Stimulated activated CD8-positive, alpha-beta memory T cell treated with anti-CD3 and anti-CD28 coated beads, Interleukin-4, amount 100 ng/mL, for 1 hour (primary cell): ENCODE measurements around the gene CEP41.
"Not testable (repeated sequence)": the region's sequence is repeated elsewhere in the genome, so short reads cannot be mapped to it uniquely, and the experiment has no call there.

Experiments used
- DNase-seq, 2 donors: peaks; one replicate each; pipeline ENCODE4 v3.0.0-alpha.2; 2020; ENCODE audit warnings: low read depth in 2 of 2, low spot score in 1 of 2

Gene CEP41

DNA sequence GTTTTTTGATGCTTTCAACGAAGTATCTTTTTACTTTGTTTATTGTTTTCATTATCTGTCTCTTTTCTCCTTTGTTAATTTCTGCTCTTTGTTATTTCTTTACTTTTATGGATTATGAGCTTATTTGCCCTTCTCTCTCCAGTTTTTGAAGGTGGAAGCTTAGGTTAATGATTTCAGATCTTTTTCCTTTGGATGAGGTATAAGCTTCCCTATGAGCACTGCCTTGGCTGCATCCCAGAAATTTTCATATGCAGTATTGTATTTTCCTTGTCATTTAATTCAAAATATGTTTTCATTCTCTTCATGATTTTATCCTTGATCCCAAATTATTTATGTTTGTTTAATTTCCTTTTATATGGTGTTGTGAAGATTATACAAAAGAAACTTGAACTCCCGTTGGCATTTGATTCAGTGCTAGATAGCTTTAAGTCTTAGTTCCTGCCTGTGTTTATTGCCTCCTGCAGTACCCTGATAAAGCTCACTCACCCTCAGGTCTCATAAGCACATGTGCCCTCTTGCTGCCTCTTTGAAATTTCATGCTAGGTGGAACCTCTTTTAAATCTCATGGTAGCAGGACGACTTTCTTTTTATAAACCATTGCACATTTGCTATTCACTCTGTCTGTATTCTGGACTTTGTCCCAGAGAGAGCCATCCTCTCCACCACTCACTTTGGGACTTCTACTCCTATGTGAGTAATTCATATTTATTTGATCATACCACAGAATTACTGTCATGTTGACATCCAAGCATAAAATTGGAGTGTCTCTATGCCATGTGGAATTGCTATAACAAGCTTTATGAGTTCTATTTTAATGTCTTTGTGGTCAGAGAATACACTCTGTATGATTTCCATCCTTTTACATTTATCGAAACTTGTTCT lies 23.0 kb upstream of the CEP41 start:
- DNase-seq: no peak

DNA sequence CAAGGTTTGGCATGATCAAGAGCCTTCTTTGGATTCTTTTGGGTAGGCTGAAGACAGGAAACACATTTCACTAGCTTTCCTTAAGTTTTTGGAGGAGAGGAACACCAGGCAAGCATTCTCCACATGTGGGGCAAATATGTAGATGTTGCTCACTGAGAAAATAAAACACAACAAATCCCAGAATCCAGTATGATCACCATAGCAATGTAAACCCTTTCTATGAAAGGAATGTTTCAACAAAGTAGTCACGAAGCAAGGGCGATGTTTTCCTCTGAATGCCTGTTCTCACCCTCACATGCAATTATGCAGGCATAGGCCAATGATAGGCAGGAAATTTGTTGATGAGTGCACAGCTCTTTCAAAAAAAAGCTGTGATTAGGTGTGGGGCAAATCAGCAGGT lies 20.5 kb upstream of the CEP41 start:
- DNase-seq: no peak

DNA sequence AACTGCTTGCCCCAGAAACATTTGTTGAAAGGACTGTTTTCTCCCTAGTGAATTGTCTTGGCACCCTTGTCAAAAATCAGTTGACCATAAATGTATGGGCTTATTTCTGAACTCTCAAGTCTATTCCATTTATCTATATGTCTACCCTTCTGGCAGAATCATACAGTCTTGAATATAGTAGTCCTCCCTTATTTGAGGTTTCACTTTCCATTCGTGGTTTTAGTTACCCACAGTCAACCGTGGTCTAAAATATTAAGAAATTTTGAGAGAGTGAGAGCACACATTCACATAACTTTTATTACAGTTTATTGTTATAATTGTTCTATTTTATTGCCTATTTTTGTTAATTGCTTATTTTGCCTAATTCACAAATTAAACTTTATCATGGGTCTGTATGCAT lies 17.4 kb upstream of the CEP41 start:
- DNase-seq: no peak

DNA sequence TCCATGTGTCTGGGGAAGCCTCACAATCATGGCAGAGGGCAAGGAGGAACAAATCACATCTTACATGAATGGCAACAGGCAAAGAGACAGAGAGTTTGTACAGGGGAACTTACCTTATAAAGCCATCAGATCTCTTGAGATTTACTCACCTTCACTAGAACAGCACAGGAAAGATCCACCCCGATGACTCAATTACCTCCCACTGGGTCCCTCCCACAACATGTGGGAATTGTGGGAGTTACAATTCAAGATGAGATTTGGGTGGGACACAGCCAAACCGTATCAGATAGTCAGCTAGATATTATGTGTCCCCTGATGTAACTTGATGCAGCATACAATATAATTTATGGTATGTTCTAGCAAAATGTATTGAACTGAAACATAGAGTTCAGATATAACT lies 14.1 kb upstream of the CEP41 start:
- DNase-seq: no peak

DNA sequence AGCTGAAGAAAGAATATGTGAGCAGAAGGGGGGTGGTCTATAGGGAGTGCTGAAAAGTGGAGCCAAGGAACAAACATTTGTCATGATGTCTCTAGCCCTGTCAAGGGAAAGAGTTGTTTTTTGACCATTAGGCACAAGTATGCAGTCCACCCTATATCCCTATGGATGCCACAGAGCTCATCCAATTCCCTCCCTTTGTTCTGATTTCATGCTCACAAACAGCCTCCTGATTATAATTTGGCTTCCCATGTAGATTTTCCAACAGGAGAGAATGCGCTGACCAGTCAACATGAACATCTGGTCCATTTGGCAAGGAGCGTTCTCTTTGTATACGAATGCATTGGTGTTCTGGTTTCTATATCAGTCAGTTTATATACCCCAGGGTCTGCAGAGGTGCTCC lies 12.1 kb upstream of the CEP41 start:
- DNase-seq: no peak

DNA sequence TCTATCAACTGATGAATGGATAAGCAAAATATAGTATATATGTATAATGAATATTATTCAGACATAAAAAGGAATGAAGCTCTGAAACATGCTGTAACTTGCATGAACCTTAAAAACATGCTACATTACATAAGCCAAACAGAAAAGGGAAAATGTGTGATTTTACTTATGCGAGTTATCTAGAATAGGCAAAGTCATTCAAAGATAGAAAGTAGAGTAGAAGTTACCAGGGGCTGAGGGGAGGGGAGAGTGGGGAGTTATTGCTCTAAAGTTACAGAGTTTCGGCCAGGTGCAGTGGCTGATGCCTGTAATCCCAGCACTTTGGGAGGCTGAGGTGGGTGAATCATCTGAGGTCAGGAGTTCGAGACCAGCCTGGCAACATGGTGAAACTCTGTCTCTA lies 10.5 kb upstream of the CEP41 start:
- DNase-seq: not testable (repeated sequence)

DNA sequence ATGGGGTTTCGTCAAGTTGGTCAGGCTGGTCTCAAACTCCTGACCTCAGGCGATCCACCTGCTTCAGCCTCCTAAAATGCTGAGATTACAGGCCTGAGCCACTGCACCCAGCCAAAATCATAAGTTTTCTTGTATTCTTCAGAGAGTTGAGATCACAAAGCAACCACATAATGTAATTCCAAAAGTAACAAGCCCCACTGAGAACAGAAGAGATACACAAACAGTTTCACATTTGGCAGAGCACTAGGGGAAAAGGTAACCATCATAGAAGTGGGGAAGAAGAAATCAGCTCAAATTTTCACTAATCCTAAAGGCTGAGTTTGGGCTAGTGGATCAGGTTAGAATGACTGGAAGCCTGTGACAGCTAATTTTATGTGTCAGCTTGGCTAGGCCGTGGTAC lies 5.4 kb upstream of the CEP41 start:
- DNase-seq: no peak

DNA sequence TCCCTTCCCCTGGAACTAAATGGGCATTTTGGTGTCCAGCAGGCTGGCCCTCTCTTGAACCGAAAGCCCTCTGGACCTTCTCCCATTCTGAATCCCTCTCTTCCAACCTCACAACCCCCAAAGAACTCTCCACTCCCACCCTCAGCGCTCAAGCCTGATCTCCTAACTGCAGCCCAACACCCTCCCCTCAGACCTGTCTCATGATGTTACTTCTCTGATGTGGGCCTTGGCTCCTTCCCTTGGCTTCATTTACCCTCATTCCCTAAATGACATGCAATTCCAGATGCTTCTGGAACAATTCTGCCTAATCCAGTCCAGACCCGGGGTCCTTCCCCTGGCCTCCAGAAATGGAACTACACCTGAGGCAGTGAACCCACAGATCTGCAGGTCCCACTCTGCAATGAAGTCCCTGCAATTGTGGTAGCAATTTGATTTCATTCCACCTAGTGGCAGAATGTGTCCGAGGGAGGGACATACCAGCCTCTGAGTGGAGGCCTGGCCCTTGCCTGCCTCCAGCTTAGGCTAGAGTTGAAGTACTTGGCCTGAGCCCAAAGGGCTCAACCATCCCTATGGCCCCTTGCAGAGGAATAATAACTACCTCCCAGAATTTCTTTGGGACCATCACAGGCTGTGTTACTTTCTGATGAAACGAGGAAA lies 4.1 kb upstream of the CEP41 start:
- no peak for DNase-seq

DNA sequence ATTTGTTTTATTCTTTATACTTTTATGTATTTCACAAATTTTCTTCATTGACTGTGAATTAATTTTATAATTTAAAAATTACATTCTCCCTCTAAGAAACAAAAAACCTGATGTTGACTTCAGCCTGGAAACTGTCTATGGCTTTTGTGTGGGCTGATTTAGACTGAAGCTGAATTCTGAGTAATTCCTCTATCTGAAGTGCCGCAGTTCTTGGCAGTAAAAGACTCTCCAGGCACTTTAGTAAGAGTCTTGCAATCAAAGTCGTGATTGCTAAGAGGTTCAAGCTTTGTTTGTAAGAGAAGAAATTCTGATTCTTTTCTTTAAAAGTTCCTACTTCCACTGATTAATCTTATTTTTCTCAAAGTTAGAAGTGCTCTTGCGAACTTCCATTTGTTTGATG lies 3.4 kb upstream of the CEP41 start:
- no peak for DNase-seq

DNA sequence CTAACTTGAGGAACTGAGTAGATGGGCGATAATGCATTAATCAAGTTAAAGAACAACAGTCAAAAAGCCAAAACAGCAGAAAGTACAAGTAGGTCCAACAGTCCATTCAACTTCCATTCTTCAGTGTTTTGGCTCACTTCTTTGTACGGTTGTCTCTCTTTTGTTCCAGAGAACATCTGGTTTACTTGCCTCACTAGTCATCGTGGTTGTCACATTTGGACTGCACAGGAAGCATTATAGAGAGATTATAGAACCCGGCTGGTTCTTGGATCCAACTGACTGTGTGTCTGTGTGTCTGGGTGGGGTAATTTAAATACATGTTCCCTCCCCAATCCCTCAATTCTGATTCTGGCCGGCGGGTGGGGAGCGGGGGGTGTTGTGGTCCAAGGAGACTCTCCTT lies 1.8 kb upstream of the CEP41 start:
- DNase-seq: no peak

DNA sequence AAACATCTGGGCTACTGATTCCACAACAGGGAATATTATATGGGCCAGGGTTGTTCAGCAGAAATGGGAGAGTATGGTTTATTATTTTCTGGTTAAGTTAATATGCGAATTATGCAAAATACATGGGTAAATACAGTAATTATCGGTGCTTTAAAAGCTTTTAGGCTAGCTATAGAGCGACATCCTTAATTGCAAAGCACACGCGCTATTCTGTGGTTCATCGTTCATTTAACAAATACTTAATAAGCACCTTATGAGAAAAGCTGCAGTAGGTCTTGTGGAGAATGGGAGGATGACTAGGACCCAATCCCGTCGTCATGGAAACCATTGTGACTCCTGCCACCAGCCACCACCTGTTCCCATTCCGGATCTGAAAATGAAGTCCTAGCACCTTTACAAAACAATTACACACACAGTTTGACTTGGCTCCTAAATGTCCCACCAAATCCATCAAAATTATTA lies 623 bp upstream of the CEP41 start:
- DNase-seq: no peak

DNA sequence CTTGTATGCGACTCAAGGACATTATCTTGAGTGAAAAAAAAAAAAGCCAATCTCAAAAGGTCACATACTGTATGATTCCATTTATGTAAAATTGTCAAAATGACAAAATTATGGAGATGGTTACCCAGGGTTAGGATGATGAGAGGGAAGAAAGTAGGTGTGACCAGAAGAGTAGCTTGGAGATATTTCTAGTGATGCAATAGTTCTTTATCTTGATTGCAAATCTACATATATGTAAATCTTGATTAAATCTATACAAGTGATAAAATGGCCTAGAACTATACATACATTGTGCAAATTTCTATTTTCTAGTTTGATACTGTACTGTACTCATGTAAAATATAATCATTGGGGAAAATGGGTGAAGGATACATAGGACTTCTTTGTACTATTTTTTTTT lies 4.6 kb downstream of the CEP41 start:
- no peak for DNase-seq

DNA sequence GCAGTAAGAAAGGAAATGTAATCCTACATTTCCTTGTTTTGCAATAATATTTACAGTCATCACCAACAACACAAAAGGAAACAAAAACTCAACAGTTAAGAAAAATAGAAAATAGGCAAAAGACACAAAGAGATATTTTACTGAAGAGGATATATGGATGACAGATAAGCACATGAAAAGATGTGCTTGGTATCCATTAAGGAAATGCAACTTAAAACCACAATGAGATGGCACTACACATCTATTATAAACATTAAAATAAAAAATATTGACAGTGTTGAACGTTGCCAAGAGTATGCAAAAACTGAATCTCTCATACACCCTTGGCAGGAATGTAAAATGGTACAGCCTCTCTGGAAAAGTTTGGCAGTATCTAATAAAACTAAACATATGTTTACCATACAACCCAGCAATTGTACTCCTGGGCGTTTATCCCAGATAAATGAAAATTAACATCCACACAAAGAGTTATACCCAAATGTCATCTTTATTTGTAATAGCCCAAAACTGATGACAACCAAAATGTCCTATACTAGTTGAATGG lies 5.4 kb downstream of the CEP41 start:
- DNase-seq: no peak

DNA sequence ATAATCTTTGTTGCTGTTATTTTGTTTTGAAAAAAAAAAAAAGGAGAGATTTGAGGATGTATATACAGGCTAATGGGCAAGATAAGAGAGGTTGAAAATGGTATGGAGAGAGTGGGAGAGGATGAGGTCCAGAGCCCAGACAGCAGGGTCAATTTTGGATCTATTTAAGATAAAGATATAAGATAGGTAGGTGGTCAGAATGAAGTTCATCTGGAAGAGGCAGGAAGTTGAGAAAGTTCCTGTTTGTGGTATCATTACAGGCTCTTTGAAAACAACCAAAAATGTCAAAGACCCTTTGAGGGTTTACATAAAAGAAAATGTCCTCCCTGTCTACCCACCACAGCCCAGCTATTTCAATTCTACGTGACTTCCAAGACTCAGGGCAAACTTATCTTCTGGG lies 7.5 kb downstream of the CEP41 start:
- no peak for DNase-seq

DNA sequence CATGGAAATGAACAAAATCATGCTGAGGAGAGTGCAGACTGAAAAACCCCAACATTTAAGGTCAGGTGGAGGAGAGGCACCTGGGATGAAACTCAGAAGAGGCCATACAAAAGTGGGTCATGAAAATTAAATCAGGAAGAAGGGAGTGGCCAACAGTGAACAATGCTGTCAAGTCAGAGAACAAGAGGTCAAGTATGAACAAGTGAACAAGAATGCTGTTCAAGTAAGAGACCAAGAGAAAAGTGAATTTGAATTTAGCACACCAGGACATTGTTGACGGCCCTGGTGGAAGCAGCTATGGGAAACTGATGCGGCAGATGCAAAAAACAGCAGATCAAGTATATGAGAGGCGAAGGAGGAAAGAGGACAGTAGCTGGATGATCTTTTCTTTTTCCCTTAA lies 7.9 kb downstream of the CEP41 start:
- no peak for DNase-seq

DNA sequence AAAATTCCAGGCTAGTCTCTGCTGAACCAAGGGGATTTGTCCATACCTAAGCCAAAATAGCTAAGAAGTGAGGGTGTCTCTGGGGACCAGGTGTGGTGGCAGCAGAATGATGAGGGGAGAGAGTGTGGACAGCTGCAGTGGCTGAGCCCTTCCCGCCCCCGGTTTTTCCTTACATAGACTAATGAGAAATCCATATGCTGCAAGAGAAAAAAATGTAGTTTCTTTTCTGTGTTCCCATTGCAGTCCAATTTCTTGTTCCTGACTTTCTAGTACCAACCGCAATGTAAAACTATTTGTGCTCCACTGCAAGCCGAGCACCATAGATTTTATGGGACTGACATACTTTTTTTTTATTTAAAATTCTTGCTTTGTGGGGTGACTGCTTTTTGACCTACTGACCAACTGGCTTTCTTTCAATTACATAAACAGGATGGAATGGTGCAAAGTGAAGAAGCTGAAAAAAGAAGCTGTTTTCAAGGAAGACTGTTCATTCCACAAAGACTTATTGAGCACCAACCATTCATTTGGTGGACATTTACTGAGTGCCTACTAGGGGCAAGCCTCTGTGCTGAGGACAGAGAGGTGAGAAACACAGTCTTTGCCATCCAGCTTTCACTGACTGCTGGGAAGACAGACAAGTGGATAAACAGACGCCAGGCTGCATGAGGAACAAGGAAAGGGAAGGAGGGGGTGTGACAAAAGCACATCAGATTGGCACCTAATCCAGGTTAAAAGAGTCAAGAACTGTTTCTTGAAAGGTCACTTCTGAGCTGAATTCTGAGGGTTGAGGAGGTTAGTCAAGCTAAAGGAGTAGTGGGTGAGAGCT lies 9.8 kb downstream of the CEP41 start:
- DNase-seq: no peak

DNA sequence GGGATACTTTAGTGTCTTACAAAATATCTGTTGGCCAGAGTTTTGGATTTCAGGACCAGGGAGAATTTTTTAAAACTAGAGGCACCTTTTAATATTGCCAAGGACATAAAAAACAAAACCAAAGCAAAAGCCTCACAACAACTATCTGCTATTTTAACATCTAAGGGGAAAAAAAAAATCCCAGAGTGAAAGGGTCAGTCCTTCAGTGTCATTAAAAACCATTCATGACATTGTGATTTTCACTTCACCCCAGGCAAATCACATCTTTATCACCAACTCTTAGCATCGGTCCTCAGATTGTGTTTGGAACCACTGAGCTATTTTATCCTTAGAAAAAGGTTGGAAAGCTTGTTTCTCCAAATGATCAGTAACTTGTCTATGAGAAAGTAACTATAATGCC lies 10.7 kb downstream of the CEP41 start:
- no peak for DNase-seq

DNA sequence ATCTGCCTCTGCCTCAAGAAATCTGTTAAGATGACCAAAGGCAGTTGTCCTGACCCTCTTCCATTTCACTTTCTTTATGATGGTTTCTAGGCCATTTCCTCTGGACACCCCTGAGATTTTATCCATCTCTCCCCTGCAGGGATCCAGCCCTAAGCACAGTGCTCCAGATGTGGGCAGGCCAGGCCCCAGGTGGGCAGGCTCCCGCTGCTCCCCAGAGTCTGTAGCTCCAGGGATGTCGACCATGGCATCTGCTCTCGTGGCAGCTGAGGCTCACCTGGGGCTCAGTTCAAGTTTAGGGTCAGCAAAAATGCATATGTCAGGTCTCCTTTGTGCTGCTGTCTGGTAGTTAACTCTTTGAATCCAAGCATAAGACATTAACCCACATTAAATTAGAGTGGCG lies 11.8 kb downstream of the CEP41 start:
- no peak for DNase-seq

DNA sequence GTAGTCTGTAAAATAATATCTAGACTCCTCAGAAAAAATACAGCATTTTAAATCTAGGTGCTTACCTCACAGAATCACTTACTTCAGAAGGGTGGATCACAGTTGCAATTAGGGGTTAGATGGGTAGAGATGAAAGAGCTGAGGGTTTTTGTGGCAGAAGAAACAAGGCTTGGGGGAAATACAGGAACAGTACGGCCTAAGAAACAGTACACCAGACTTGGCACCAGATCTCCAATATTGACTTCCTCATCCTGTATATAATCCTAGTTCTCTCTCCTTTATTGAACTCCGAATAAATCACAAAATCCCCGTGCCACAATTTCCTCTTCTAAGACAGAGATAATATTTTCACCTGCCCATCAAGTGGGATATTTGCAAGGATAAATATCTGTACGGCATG lies 14.3 kb downstream of the CEP41 start:
- no peak for DNase-seq

DNA sequence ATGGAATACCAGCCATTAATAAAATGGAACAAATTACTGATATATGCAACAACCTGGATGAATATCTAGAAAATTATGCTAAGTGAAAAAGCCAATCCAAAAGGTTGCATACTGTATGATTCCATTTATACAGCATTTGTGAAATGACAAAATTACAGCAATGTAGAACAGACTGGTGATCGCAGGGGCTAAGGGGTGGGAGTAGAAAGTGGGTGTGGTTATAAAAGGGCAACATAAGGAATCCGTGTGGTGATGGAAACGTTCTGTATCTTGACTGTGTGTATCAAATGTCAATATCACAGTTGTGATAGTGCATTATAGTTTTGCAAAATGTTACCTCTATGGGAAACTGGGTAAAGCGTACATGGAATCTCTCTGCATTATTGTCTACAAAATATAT lies 15.0 kb downstream of the CEP41 start:
- no peak for DNase-seq

DNA sequence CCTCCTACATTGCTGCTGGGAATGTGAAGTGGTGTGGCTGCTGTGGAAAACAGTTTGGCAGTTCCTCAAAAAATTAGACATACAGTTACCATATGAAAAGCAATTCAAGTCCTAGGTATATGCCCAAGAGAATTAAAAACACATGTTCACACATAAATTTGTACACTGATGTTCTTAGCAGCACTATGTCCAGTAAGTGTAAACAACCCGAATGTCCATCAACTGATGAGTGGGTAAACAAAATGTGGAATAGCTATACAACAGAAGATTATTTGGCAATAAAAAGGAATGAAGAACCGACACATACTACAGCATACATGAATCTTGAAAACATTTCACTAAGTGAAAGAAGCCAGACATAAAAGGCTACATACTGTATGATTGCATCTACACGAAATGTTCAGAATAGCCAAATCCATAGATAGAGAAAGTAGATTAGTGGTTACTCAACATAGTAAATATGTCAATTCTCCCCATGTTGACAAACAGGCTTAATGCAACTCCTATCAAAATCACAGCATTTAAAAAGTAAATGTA lies 17.2 kb downstream of the CEP41 start:
- DNase-seq: no peak
